HepG2 (cell line): ENCODE results near the gene SASH3. TPM values are rescaled to one million over a fixed set of nuclear protein-coding genes. Genes with fewer than 3 reads are reported as not detected.
A peak's percentile ranks its signal among the peaks of the same experiment; 100 is the strongest.

Experiments used
- ATAC-seq: fragments of 200-7000 bp; cut with Tn5 transposase; 3 replicates; pipeline ENCODE4 v1.9.1; 2020; ENCODE audit warnings: mild to moderate bottlenecking, moderate library complexity
- BruUV-seq: library from RNA; stranded (reverse); fragments of 400-500 nt; replicated peaks from 2 replicates; lab custom pipeline; 2021; lab: Mats Ljungman, UMichigan
- CTCF ChIA-PET: fragments of 300-600 bp; formaldehyde crosslinking; extraction: SDS; loops from one replicate; lab custom pipeline; 2021; ENCODE audit warnings: low total read pairs, inconsistent platforms, low intra/inter-chr PET ratio; lab: Yijun Ruan, JAX
- POLR2A ChIA-PET: fragments of 350-600 bp; sonication (Branson Sonifier 250); formaldehyde crosslinking; loops from one replicate; lab custom pipeline; 2020; ENCODE audit warnings: antibody characterized with exemption, inconsistent platforms; lab: Yijun Ruan, JAX
- DNase-seq: peaks from one replicate; pipeline ENCODE4 v3.0.0-alpha.2; 2015; ENCODE audit warnings: low spot score
- FAIRE-seq: peaks from 3 replicates; lab custom pipeline; 2011; peaks lifted over from hg19 to GRCh38; lab: Jason Lieb, UNC
- H2AFZ ChIP-seq: one replicate; pipeline ENCODE4 v1.6.1; 2011; ENCODE audit warnings: low read length, inconsistent platforms
- H3K27ac ChIP-seq: fragments of 300-600 bp; 3 replicates; pipeline ENCODE4 v1.8.0; 2011; ENCODE audit warnings: mixed run types, mild to moderate bottlenecking, mixed read lengths, low read length, inconsistent platforms; ENCODE audit not compliant: insufficient read depth; ENCODE audit errors: extremely low read length
- H3K27me3 ChIP-seq, 2 experiments: fragments of 200-600 bp in 1 of 2; 2 replicates in 1 of 2; 3 replicates in 1 of 2; pipeline versions ENCODE4 v1.6.0 to v1.8.0; 2011; ENCODE audit warnings: low read length in 2 of 2, mild to moderate bottlenecking in 2 of 2, moderate library complexity in 2 of 2, inconsistent platforms in 1 of 2; ENCODE audit not compliant: insufficient read depth in 2 of 2, control insufficient read depth in 1 of 2
- H3K36me3 ChIP-seq, 2 experiments: fragments of 200-600 bp in 1 of 2; replicated peaks in 1 of 2; 2 replicates in 1 of 2; 3 replicates in 1 of 2; pipeline versions ENCODE4 v1.5.1 to v1.8.0; 2011; ENCODE audit warnings: low read length in 2 of 2, inconsistent platforms in 1 of 2; ENCODE audit not compliant: insufficient read depth in 2 of 2, control insufficient read depth in 1 of 2
- H3K4me1 ChIP-seq: 2 replicates; pipeline ENCODE4 v1.5.1; 2012; ENCODE audit warnings: low read length, inconsistent platforms; ENCODE audit not compliant: insufficient read depth
- H3K4me2 ChIP-seq: 2 replicates; pipeline ENCODE4 v1.6.0; 2011; ENCODE audit warnings: low read depth, low read length, inconsistent platforms
- H3K4me3 ChIP-seq, 3 experiments: fragments of 200-600 bp in 1 of 3; sonication (generic), shearing (Covaris generic) in 1 of 3; replicated peaks in 1 of 3; 2 replicates each; pipeline ENCODE4 v1.5.1; 2011 to 2016; ENCODE audit warnings: low read length in 3 of 3, inconsistent platforms in 2 of 3, low read depth in 2 of 3, mild to moderate bottlenecking in 2 of 3, control low read depth in 1 of 3, mixed read lengths in 1 of 3; ENCODE audit not compliant: insufficient read depth in 1 of 3
- H3K79me2 ChIP-seq: one replicate; pipeline ENCODE4 v1.6.1; 2011; ENCODE audit warnings: low read length, inconsistent platforms; ENCODE audit not compliant: insufficient read depth
- H3K9ac ChIP-seq: 2 replicates; pipeline ENCODE4 v1.6.0; 2011; ENCODE audit warnings: mild to moderate bottlenecking, low read depth, low read length, inconsistent platforms; ENCODE audit not compliant: insufficient read depth
- H3K9me3 ChIP-seq: 2 replicates; pipeline ENCODE4 v1.5.1; 2012; ENCODE audit warnings: mild to moderate bottlenecking, low read length
- H4K20me1 ChIP-seq: 2 replicates; pipeline ENCODE4 v1.6.0; 2011; ENCODE audit warnings: inconsistent platforms, mild to moderate bottlenecking, low read length, moderate library complexity; ENCODE audit not compliant: insufficient read depth
- CCAR2 ChIP-seq: fragments of 200-400 bp; formaldehyde crosslinking; optimal IDR thresholded peaks from 2 replicates; pipeline ENCODE3; 2018; ENCODE audit warnings: low read depth, mild to moderate bottlenecking, low read length, moderate library complexity
- CENPBD1 ChIP-seq: sonication (generic); formaldehyde crosslinking; IDR thresholded peaks from 2 replicates; pipeline ENCODE4 v1.8.0; 2022; ENCODE audit warnings: missing genetic modification reagents, low read depth, mild to moderate bottlenecking, borderline replicate concordance
- CREM ChIP-seq, 2 experiments: sonication (generic) in 1 of 2; formaldehyde crosslinking in 1 of 2; IDR thresholded peaks; 2 replicates each; pipeline versions ENCODE4 v1.4.0 to v1.6.1; 2016 to 2020; ENCODE audit warnings: antibody characterized with exemption in 1 of 2, mild to moderate bottlenecking in 1 of 2, missing genetic modification reagents in 1 of 2
- CTCF ChIP-seq: sonication (generic); formaldehyde crosslinking; IDR thresholded peaks from 2 replicates; pipeline ENCODE4 v1.5.0; 2020; ENCODE audit warnings: mild to moderate bottlenecking, missing genetic modification reagents, moderate library complexity
- GZF1 ChIP-seq: sonication (generic); formaldehyde crosslinking; IDR thresholded peaks from 2 replicates; pipeline ENCODE4 v1.5.1; 2020; ENCODE audit warnings: mild to moderate bottlenecking, missing genetic modification reagents
- PCBP2 ChIP-seq: fragments of 200-400 bp; formaldehyde crosslinking; optimal IDR thresholded peaks from 2 replicates; pipeline ENCODE3; 2018; ENCODE audit warnings: low read length, low read depth; ENCODE audit not compliant: poor library complexity, severe bottlenecking
- RAD21 ChIP-seq: fragments of 450-650 bp; formaldehyde crosslinking; IDR thresholded peaks from 2 replicates; pipeline ENCODE4 v1.5.0; 2020; ENCODE audit warnings: mild to moderate bottlenecking
- SMC3 ChIP-seq: IDR thresholded peaks from 2 replicates; pipeline ENCODE4 v1.6.1; 2011; ENCODE audit warnings: low read length, improper control_type of control experiment
- SP4 ChIP-seq: sonication (generic); formaldehyde crosslinking; IDR thresholded peaks from 2 replicates; pipeline ENCODE4 v1.8.1; 2023; ENCODE audit warnings: mild to moderate bottlenecking, missing genetic modification reagents
- STAG1 ChIP-seq: sonication (generic); formaldehyde crosslinking; IDR thresholded peaks from 2 replicates; pipeline ENCODE4 v1.4.0; 2020; ENCODE audit warnings: missing genetic modification reagents
- ZNF724P ChIP-seq: sonication (generic); formaldehyde crosslinking; IDR thresholded peaks from 2 replicates; pipeline ENCODE4 v1.8.0; 2022; ENCODE audit warnings: missing genetic modification reagents, borderline replicate concordance
- WGBS: methylation state at CpG from one replicate; pipeline ENCODE4 v1.1.6; 2017; ENCODE audit warnings: low lambda C conversion rate; 5-methylcytosine and 5-hydroxymethylcytosine counted together
- in situ Hi-C: cut with HindIII; loops from 2 replicates; pipeline ENCODE4 v1.10.0; 2017; ENCODE audit warnings: low pct_unique_long_range_greater_than_20kb; ENCODE audit not compliant: extremely low pct_ligation_motif_present
- intact Hi-C: fragments of 100-400 bp; cut with micrococcal nuclease; formaldehyde crosslinking; loops from one replicate; pipeline ENCODE4 v1.10.0; 2022; ENCODE audit not compliant: unreplicated experiment
- polyA plus RNA-seq, 8 experiments: library from polyadenylated mRNA; depleted of rRNA in 3 of 8; stranded (reverse) in 7 of 8; unstranded in 1 of 8; fragments of >200 nt; fragmentation: Illumina TruSeq in 4 of 8; extraction: Trizol in 4 of 8; gene quantifications; 2 replicates each; pipeline versions ENCODE4 v1.2.1 to v1.2.3, GENCODE V29; 2011 to 2016; ENCODE audit warnings: low read depth in 4 of 8, missing spikeins in 1 of 8, mixed read lengths in 1 of 8; ENCODE audit not compliant: insufficient read depth in 1 of 8
- total RNA-seq, 5 experiments: library from RNA; depleted of rRNA; stranded (reverse); fragments of >200 nt; fragmentation: Illumina TruSeq; extraction: Trizol; gene quantifications; 2 replicates each; pipeline ENCODE4 v1.2.3, GENCODE V29; 2016; ENCODE audit warnings: low read depth in 1 of 5
- TF ChIP-seq, protein P1 (sequence below): IDR thresholded peaks from 2 replicates; pipeline ENCODE4 v1.6.1; 2012; ENCODE audit warnings: low read depth, low read length, improper control_type of control experiment
- TF ChIP-seq, protein P2 (sequence below): sonication (generic); formaldehyde crosslinking; IDR thresholded peaks from 2 replicates; pipeline ENCODE4 v1.4.0; 2020; ENCODE audit warnings: missing genetic modification reagents
- TF ChIP-seq, protein P3 (sequence below): sonication (generic); formaldehyde crosslinking; IDR thresholded peaks from 2 replicates; pipeline ENCODE4 v1.4.0; 2020; ENCODE audit warnings: missing genetic modification reagents

The SASH3 gene
- total and polyA plus RNA-seq, 2 of the 13 experiments (the other 11 are each of a cell fraction or from before 2014, with no cell fraction given), result 0.08 TPM; not detected in 1

DNA sequence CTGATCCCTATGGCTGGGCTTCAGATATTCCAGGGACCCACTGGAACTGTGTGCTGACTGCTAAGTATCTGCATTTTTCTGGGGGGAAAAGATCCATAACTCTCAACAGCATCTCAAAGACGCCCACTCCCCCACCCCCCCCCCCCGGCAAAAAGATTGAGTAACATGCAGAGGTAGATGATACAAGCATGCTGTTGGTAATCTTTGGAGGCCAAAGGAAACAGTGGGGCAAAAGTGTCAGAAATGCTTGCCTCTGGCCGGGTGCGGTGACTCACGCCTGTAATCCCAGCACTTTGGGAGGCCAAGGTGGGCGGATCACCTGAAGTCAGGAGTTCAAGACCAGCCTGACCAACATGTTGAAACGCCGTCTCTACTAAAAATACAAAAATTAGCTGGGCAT, 28.8 kb upstream of the SASH3 start (continued):
- TF ChIP-seq, protein P1, sequence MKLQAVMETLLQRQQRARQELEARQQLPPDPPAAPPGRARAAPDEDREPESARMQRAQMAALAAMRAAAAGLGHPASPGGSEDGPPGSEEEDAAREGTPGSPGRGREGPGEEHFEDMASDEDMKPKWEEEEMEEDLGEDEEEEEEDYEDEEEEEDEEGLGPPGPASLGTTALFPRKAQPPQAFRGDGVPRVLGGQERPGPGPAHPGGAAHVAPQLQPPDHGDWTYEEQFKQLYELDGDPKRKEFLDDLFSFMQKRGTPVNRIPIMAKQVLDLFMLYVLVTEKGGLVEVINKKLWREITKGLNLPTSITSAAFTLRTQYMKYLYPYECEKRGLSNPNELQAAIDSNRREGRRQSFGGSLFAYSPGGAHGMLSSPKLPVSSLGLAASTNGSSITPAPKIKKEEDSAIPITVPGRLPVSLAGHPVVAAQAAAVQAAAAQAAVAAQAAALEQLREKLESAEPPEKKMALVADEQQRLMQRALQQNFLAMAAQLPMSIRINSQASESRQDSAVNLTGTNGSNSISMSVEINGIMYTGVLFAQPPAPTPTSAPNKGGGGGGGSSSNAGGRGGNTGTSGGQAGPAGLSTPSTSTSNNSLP, result no peak
- TF ChIP-seq SP4 (CRISPR knock-in tag) (no peak), CCAR2 (no peak)
- TF ChIP-seq, protein P2, sequence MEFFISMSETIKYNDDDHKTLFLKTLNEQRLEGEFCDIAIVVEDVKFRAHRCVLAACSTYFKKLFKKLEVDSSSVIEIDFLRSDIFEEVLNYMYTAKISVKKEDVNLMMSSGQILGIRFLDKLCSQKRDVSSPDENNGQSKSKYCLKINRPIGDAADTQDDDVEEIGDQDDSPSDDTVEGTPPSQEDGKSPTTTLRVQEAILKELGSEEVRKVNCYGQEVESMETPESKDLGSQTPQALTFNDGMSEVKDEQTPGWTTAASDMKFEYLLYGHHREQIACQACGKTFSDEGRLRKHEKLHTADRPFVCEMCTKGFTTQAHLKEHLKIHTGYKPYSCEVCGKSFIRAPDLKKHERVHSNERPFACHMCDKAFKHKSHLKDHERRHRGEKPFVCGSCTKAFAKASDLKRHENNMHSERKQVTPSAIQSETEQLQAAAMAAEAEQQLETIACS (CRISPR knock-in tag), result no peak

DNA sequence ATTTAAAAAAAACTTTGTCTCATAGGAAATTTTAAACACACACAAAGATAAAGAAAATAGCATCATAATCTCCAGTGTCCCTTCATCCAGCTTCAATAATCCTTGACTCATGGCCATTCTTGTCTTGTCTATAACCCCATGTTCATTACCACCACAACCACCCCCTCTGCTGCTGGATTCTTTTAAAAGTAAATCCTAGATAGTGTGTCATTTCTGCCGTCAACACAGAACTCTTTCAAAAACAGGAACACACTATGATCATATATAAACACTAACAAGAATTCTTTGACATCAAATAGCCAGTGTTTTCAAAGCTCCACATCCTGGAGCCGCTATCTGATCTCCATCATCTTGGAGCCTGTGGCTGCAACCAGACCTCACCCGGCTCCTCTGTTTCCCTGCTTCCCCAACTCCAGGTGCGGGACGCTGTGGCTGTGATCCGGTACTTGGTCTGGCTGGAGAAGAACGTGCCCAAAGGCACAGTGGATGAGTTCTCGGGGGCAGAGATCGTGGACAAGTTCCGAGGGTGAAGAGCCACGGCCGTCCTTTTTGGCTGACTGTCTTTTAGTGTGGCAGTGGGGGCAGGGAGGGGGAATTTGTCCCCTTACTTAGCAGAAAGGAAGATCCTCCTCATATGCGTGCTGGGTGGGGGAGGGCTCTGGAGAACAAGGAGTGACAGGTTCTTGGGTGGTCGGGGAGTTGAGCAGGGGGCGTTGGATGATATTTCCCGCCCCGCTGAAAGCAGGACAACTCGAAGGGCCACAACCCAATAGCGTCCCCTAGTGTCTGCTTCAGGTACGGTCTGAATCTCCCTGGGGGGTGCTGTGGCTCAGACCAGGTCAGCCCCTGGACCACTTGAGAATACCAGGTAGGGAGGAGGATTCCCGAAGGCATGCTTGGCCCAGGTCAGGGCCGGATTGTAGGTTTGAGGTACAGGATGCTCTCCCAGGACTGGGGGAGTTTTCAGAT, 25.4 kb upstream of the SASH3 start:
- no peak for DNase-seq
- no peak overlapping the region for H3K4me3 ChIP-seq
- peak; percentile 36; the same call in 2 of the 3 replicates for ATAC-seq
- H3K27ac ChIP-seq, result no peak overlapping the region
- no peaks in the 10 kb centered on the region for H3K79me2 ChIP-seq
- CTCF ChIA-PET, result no interaction called here
- no peaks in the 10 kb centered on the region for H3K9me3 ChIP-seq
- FAIRE-seq, result no peak
- WGBS, result 61% methylated on average over 10 of the region's 22 CpGs
- intact Hi-C loops (no loop called here), in situ Hi-C loops (no loop called here)
- no peaks in the 10 kb centered on the region for H4K20me1 ChIP-seq
- no peak overlapping the region for H2AFZ ChIP-seq
- H3K9ac ChIP-seq, result no peak overlapping the region
- TF ChIP-seq, protein P3, sequence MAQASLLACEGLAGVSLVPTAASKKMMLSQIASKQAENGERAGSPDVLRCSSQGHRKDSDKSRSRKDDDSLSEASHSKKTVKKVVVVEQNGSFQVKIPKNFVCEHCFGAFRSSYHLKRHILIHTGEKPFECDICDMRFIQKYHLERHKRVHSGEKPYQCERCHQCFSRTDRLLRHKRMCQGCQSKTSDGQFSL (CRISPR knock-in tag), result peak; percentile 84
- TF ChIP-seq RAD21 (CRISPR knock-in tag) (peak; percentile 35; the same call in 1 of the 2 replicates), STAG1 (CRISPR knock-in tag) (peak; percentile 54), GZF1 (CRISPR knock-in tag) (no peak), SMC3 (peak; percentile 37; the same call in 1 of the 2 replicates), CTCF (CRISPR knock-in tag) (peak; percentile 60), CENPBD1 (no peak), CREM (IDR thresholded peaks at IDR 0.05) (no peak), CREM (CRISPR knock-in tag; IDR thresholded peaks at IDR 0.05) (no peak), ZNF724P (CRISPR knock-in tag) (no peak), PCBP2 (no peak)
- TF ChIP-seq, all 625 proteins: peak for 5
- Histone ChIP-seq H3K4me1 (no peaks in the 10 kb centered on the region), H3K36me3 (no peaks in the 10 kb centered on the region), H3K4me2 (no peak overlapping the region), H3K27me3 (no peaks in the 10 kb centered on the region)
- POLR2A ChIA-PET, result no interaction called here
- no TSS peak for BruUV-seq
